ENCODE measurements around the gene TMEM63C.

GRCh38 chr14:77158175-77158881 lies 23.3 kb upstream of the TMEM63C start:
- TF ChIP-seq POLR2A (IDR thresholded peaks at IDR 0.05) (no peak), CTCF (IDR thresholded peaks at IDR 0.05) (no peak)
